Stomach (tissue), 9 donors: ENCODE measurements around the gene CHD3. TPM values are rescaled to one million over a fixed set of nuclear protein-coding genes. Genes with fewer than 3 reads are reported as not detected.
A peak's percentile ranks its signal among the peaks of the same experiment; 100 is the strongest.
"Not testable (repeated sequence)": the region's sequence is repeated elsewhere in the genome, so short reads cannot be mapped to it uniquely, and the experiment has no call there.

Source experiments
- DNase-seq, 2 donors: peaks; one replicate each; pipeline versions ENCODE4 v3.0.0 to v3.0.0-alpha.2; 2013 to 2019
- H3K27ac ChIP-seq, 5 donors: fragments of 200-600 bp in 4 of 5; sonication (generic) in 4 of 5; one replicate each; pipeline ENCODE4 v1.5.1; 2013 to 2019; ENCODE audit warnings: mild to moderate bottlenecking in 1 of 5, moderate library complexity in 1 of 5
- H3K27me3 ChIP-seq, 3 donors: fragments of 200-600 bp; sonication (generic); one replicate each; pipeline ENCODE4 v1.5.1; 2017 to 2019; ENCODE audit warnings: mixed run types in 1 of 3
- H3K36me3 ChIP-seq, 4 donors: fragments of 200-600 bp; sonication (generic); 1 replicate in 3 of 4; 2 replicates in 1 of 4; pipeline ENCODE4 v1.5.1; 2016 to 2019
- H3K4me1 ChIP-seq, 4 donors: fragments of 200-600 bp; sonication (generic); one replicate each; pipeline ENCODE4 v1.5.1; 2016 to 2019
- H3K4me3 ChIP-seq, 4 donors: fragments of 200-600 bp; sonication (generic) in 3 of 4; one replicate each; pipeline ENCODE4 v1.5.1; 2016 to 2019; ENCODE audit warnings: mild to moderate bottlenecking in 1 of 4
- H3K9me3 ChIP-seq, 4 donors: fragments of 200-600 bp; sonication (generic); one replicate each; pipeline ENCODE4 v1.5.1; 2016 to 2019
- EP300 ChIP-seq: sonication (generic); formaldehyde crosslinking; IDR thresholded peaks from one replicate; pipeline ENCODE4 v1.6.1; 2017; ENCODE audit warnings: antibody characterized with exemption
- POLR2A ChIP-seq, 4 donors: fragments of 450-650 bp; IDR thresholded peaks; one replicate each; pipeline ENCODE4 v1.6.1; 2016; ENCODE audit warnings: antibody characterized with exemption in 4 of 4, control low read depth in 2 of 4, mild to moderate bottlenecking in 1 of 4, moderate library complexity in 1 of 4
- POLR2AphosphoS5 ChIP-seq, 3 donors: sonication (generic); formaldehyde crosslinking; IDR thresholded peaks; one replicate each; pipeline ENCODE4 v1.6.1; 2016; ENCODE audit warnings: antibody characterized with exemption in 3 of 3
- WGBS, 5 donors: extraction: QIAGEN DNeasy Blood & Tissue Kit in 3 of 5; methylation state at CpG; one replicate each; pipeline versions ENCODE4 v1.1.5 to v1.1.7; 2013 to 2018; 5-methylcytosine and 5-hydroxymethylcytosine counted together
- intact Hi-C: fragments of 100-400 bp; cut with DNase I; formaldehyde crosslinking; loops from one replicate; pipeline ENCODE4 v1.15.1; 2023; ENCODE audit warnings: low total_unique reads
- polyA plus RNA-seq, 3 donors: library from polyadenylated mRNA; stranded (reverse); fragments of 200-250 nt; gene quantifications; one replicate each; pipeline ENCODE4 v1.2.3, GENCODE V29; 2013
- total RNA-seq, 5 donors: library from RNA; depleted of rRNA; stranded (reverse); fragments of >200 nt; gene quantifications; one replicate each; pipeline versions ENCODE4 v1.1.0 to v1.2.3, GENCODE V29; 2014 to 2016
- TF ChIP-seq, protein P1 (sequence below), 7 experiments: fragments of 450-650 bp in 4 of 7; fragments of 200-600 bp in 3 of 7; sonication (generic) in 3 of 7; IDR thresholded peaks; one replicate each; pipeline ENCODE4 v1.5.1; 2016 to 2019; ENCODE audit warnings: antibody characterized with exemption in 7 of 7, control low read depth in 2 of 7, mild to moderate bottlenecking in 1 of 7
- donor health status: healthy with polysubstance abuse.
- donor health status: Bipolar disorder and iron deficiency.
- donor health status: healthy.

Gene CHD3
- total and polyA plus RNA-seq, 8 donors: 43.0 to 190 (median 64.9) TPM

DNA sequence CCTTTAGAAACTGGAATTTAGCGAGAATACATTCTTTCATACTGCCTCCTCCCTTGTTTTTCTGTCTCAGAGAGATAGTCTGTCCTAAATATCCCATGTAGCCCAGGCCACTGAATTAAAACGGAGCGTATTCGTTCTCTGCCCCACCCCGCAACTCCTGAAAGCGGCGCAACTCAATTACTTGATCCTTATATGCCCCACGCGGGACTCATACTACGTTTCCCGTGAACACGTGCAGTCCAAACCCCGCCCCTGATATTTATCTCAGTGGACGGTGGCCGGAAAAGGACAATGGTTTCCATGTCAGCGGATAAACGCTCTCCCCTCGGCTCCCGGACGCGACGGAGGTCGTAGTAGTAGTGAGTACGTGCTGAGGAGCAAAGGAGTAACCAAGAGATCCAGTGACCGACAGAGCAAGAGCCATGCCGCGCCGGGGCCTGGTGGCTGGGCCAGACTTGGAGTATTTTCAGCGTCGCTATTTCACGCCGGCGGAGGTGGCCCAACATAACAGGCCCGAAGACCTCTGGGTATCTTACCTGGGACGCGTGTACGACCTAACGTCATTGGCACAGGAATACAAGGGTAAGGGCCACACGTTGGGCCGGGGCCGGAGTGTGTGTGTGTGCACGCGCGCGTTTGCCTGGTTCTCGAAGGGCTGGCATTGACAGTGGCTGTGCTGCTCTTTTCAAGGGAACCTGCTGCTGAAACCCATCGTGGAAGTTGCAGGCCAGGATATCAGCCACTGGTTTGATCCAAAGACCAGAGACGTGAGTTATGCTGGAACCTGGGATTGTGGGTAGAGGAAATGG lies 30.7 kb upstream of the CHD3 start, which contains the start of gene CYB5D1:
Gene CYB5D1, plus strand, starts transcription at position 291 of the 809 bp plus-strand sequence. Its CDS starts 132 bp downstream, at position 423.
- 0 to 3% (median 2%) methylated on average over 47 to 48 of the region's 48 CpGs for WGBS, 5 donors
- TF ChIP-seq EP300 (no peak), POLR2AphosphoS5 (IDR thresholded peaks at IDR 0.05) (peak; percentile 70 to 93 (median 78)), POLR2A (IDR thresholded peaks at IDR 0.05) (peak in 1 of 4 donors; percentile 49)
- TF ChIP-seq, protein P1, sequence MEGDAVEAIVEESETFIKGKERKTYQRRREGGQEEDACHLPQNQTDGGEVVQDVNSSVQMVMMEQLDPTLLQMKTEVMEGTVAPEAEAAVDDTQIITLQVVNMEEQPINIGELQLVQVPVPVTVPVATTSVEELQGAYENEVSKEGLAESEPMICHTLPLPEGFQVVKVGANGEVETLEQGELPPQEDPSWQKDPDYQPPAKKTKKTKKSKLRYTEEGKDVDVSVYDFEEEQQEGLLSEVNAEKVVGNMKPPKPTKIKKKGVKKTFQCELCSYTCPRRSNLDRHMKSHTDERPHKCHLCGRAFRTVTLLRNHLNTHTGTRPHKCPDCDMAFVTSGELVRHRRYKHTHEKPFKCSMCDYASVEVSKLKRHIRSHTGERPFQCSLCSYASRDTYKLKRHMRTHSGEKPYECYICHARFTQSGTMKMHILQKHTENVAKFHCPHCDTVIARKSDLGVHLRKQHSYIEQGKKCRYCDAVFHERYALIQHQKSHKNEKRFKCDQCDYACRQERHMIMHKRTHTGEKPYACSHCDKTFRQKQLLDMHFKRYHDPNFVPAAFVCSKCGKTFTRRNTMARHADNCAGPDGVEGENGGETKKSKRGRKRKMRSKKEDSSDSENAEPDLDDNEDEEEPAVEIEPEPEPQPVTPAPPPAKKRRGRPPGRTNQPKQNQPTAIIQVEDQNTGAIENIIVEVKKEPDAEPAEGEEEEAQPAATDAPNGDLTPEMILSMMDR (IDR thresholded peaks at IDR 0.05): peak in 1 of 7 experiments; percentile 36
- Histone ChIP-seq H3K4me3 (peak within 1 kb of the TSS; percentile 64 to 77 (median 68)), H3K36me3 (peaks cover 12 to 46% (median 35%) of the 10 kb centered on the region in 4 donors), H3K27me3 (no peaks in the 10 kb centered on the region), H3K27ac (peak within 1 kb of the TSS; percentile 93 to 96 (median 94)), H3K4me1 (peaks cover 34 to 50% (median 41%) of the 10 kb centered on the region in 4 donors), H3K9me3 (no peaks in the 10 kb centered on the region)
- intact Hi-C loops: loop anchor here (10.0 kb wide), 1 partner anchor 113 kb away; no protein-coding TSS in a partner anchor
- peak; percentile 92 to 97 for DNase-seq

DNA sequence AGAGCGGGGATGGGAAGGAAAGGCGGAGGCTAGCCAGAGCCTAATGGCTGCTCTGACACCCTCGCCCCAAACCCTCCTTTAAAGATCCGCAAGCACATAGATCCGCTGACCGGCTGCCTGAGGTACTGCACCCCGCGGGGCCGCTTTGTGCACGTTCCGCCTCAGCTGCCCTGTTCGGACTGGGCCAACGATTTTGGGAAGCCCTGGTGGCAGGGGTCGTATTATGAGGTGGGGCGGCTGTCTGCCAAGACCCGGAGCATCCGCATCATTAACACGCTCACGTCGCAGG lies 30.1 kb upstream of the CHD3 start:
- no peak for TF ChIP-seq POLR2AphosphoS5 (IDR thresholded peaks at IDR 0.05)
- TF ChIP-seq, protein P1 (IDR thresholded peaks at IDR 0.05): peak in 4 of 7 experiments; percentile 24 to 49 (median 44)
- Histone ChIP-seq H3K4me1 (peaks cover 36 to 56% (median 46%) of the 10 kb centered on the region in 4 donors), H3K27ac (peak overlapping the region; percentile 93 to 96 (median 94)), H3K27me3 (no peaks in the 10 kb centered on the region), H3K9me3 (no peaks in the 10 kb centered on the region), H3K36me3 (peaks cover 6 to 41% (median 29%) of the 10 kb centered on the region in 4 donors), H3K4me3 (peak overlapping the region; percentile 64 to 77 (median 68))
- intact Hi-C loops: loop anchor here (10.0 kb wide), 1 partner anchor 114 kb away; no protein-coding TSS in a partner anchor
- DNase-seq: peak in 1 of 2 donors; percentile 79
- 19 to 32% (median 23%) methylated on average over 20 of the region's 20 CpGs for WGBS, 5 donors

DNA sequence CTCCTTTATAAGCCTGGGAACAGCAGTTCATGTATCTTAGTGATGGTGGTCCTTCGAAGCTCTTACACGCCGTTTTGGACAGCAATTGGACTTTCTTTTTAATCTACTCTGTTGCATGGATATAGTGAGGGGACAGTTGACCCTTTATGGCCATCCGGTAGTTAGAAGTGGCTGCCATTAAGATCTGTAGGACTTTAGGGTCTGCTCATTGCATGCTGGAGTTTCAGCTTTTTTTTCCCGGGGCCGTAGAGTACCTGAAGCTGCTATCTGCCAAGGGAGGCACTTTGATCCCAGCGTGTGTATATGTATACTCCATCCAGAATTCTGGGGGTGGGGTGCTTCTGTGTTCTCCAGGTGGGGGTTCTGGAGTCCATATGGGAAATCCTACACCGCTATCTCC lies 29.6 kb upstream of the CHD3 start:
- TF ChIP-seq POLR2AphosphoS5 (IDR thresholded peaks at IDR 0.05): no peak
- no peak for TF ChIP-seq POLR2A (IDR thresholded peaks at IDR 0.05)
- TF ChIP-seq EP300: no peak
- TF ChIP-seq, protein P1 (IDR thresholded peaks at IDR 0.05): no peak
- intact Hi-C loops: loop anchor here (10.0 kb wide), 1 partner anchor 114 kb away; no protein-coding TSS in a partner anchor
- peak overlapping the region in 3 of 5 donors; percentile 94 to 96 (median 94) for H3K27ac ChIP-seq
- peak overlapping the region; percentile 64 to 77 (median 68) for H3K4me3 ChIP-seq
- H3K4me1 ChIP-seq: peaks cover 36 to 59% (median 49%) of the 10 kb centered on the region in 4 donors
- no peaks in the 10 kb centered on the region for H3K9me3 ChIP-seq
- H3K36me3 ChIP-seq: peaks cover under 1 to 35% (median 25%) of the 10 kb centered on the region in 4 donors
- DNase-seq: peak in 1 of 2 donors; percentile 7
- WGBS, 5 donors: 69 to 80% (median 75%) methylated on average over 8 of the region's 8 CpGs
- H3K27me3 ChIP-seq: no peaks in the 10 kb centered on the region

DNA sequence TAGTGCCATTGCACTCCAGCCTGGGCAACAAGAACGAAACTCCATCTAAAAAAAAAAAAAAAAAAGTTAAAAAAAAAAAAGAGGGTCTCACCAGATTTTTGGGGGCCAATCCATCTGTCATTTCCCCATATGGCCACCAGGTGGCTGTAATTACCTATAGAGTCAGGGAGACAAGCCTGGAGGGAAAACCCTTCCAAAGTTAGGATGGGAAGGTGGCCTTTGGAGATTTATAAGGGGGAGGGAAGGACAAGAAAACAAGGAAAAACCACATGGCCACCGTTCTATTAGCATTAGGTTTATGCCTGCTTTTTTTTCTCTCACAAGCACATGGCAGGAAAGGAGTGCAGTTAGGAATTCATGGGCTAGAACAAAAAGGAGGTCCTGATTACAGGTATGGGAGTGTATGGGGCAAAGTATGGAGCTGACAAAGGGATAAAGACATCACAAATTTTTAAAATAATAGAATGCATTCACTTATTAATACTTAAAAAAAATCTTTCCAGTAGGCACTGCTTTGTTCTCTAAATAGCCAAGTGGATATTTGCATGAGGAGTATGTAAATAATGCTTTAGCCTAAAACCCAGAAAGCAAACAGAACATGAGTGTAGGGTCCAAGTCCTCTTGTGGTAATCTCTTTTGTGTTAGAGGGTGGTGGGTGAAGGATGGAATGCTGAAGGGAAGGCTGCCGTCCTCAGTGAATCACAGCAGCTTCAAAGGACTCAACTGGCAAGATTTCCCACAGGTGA lies 25.7 kb upstream of the CHD3 start:
- DNase-seq: peak in 1 of 2 donors; percentile 77

DNA sequence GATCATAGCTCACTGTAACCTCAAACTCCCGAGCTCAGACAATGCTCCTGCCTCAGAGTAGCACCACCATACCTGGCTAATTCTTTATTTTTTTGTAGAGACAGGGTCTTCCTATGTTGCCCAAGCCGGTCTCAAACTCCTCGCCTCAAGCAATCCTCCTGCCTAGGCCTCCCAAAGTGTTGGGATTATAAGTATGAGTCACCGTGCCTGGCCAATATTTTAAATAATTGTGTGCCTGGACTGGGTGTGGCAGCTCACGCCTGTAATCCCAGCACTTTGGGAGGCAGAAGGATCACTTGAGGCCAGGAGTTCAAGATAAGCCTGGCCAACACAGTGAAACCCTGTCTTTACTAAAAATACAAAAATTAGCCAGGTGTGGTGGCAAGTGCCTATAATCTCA lies 24.2 kb upstream of the CHD3 start:
- intact Hi-C loops, H3K9me3 ChIP-seq, DNase-seq, H3K27ac ChIP-seq, H3K27me3 ChIP-seq, H3K4me3 ChIP-seq: not testable (repeated sequence)
- WGBS, 5 donors: 55 to 72% (median 64%) methylated on average over 5 of the region's 5 CpGs
- H3K36me3 ChIP-seq: peaks cover 0 to 32% (median 15%) of the 10 kb centered on the region in 4 donors
- peaks cover 6 to 34% (median 19%) of the 10 kb centered on the region in 4 donors for H3K4me1 ChIP-seq

More for the DNA sequence above, 25.7 kb upstream of the CHD3 start:
- intact Hi-C loops: no loop called here
- TF ChIP-seq POLR2AphosphoS5 (IDR thresholded peaks at IDR 0.05): no peak
- TF ChIP-seq, protein P1 (IDR thresholded peaks at IDR 0.05): peak in 6 of 7 experiments; percentile 34 to 95 (median 85)
- no peak for TF ChIP-seq EP300
- Histone ChIP-seq H3K27ac (peak overlapping the region in 3 of 5 donors; percentile 7 to 34 (median 18)), H3K9me3 (no peaks in the 10 kb centered on the region), H3K4me1 (peaks cover 19 to 39% (median 32%) of the 10 kb centered on the region in 4 donors), H3K27me3 (no peaks in the 10 kb centered on the region), H3K4me3 (no peak overlapping the region), H3K36me3 (peaks cover 0 to 30% (median 15%) of the 10 kb centered on the region in 4 donors)
- WGBS, 5 donors: 13 to 23% (median 18%) methylated on average over 3 of the region's 3 CpGs
